HG03060 (cell line): Measurements from ENCODE around the gene RPS6KB2.

Experiments
- ATAC-seq: cut with Tn5 transposase; IDR thresholded peaks from one replicate; pipeline ENCODE4 v1.9.1; 2021; ENCODE audit warnings: low read depth, moderate number of reproducible peaks; ENCODE audit not compliant: unreplicated experiment

RPS6KB2 gene

DNA sequence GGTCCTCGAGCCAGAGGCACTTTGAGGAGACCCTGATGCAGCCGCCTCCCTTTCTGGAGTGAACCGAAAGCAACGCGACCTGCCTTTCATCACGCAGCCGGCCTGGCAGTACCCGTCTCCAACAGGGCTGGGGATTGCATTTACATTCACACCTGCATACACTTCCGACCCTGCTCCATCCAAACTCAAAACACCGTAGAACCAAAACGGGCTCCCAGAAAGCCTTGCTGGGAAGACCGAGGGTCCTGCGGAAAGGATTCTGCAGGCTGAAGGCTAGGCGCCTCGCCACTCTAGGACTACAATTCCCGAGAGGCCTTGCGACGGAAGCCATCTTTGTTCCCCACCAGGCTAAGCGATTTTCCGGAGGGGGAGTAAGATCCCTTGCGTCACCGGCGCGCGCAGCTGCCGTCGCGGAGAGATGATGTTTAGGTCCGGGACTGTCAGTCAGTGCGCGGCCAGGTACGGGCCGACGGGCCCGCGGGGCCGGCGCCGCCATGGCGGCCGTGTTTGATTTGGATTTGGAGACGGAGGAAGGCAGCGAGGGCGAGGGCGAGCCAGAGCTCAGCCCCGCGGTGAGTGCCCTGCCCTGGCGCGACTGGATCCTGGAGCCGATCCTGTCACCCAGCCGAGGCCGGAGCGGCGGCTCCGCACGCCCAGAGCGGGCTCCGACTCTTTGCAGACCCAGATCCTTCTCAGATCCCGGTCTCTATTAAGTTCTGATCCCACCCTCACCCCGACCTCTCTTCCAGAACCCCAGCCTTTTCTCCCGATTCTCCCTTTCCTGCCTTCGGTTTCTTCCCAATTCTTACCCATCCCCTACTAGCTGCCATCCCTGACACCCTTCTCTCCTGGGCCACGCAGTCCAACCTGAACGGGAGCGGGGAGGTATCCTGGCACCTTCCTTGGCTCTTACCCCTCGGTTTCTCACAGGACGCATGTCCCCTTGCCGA lies at the start of gene RPS6KB2:
Gene RPS6KB2 (plus strand): TSS at position 443 of the 950 bp plus-strand sequence. CDS start 52 bp downstream, at position 495.
- ATAC-seq: peak; percentile 75

DNA sequence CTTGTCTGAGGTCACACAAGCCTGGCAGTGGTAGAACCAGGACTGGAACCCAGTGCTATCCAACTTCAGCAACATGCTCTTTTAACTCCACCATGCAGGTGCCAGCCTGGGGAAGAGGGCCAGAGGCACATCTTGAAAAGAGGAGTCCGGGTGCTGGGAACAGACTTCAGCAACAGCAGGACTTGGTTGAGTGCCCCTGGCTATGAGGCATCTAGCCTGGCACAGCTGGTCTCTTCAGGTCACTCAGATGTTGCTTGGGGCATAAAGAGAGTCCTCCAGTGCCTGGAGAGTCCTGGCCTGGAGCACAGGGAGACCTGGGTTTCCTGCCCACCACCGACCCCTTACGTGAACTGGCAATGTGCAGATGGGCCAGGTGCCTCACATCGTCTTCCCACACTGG lies 49.8 kb upstream of the RPS6KB2 start:
- no peak for ATAC-seq

DNA sequence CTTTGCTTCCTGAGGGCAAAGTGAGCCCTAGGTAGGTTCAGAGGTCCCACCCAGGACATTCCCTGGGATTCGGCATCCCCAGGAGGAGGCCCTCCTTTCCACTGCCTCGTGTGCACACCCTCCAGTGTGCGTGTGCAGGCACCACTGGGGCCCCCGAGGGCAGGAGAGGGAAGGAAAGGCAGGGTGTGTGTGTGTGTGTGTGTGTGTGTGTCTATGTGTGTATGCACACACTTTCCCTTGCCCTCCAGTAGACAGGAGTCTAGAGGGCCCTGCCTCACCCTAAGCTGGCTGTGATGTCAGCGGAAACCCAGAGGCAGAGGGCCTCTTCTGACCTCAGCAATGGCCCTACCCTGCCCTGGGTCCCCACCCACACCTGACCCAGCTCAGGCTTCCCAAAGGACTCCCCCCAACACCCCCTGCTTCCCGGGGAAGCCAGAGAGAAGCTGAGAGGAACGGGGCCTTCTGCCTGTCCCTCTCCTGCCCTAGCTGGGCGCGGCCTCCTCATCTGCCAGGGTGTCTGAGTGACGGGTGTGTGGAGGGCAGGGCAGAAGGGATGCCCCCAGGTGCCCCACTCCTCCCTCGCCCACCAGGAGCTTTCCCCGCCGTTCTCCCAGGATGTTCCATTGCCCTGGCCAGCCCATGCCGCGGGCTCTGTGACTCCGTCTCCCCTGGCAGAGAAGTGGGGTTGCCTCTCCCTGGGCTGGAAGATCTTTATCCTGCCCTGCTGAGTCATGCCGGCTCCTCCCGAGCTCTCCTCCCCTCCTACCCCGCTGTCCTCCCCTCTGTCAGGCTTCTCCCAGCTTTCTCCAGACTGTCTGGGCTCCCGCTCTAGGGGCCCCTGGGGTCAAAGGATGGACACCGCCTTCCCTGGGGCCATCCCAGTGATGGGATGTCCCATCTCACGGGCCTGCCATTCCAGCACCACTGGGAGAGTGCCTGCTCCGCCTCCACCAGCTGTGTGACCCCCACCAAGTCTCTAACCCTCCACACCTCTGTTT lies 48.9 kb upstream of the RPS6KB2 start:
- no peak for ATAC-seq

DNA sequence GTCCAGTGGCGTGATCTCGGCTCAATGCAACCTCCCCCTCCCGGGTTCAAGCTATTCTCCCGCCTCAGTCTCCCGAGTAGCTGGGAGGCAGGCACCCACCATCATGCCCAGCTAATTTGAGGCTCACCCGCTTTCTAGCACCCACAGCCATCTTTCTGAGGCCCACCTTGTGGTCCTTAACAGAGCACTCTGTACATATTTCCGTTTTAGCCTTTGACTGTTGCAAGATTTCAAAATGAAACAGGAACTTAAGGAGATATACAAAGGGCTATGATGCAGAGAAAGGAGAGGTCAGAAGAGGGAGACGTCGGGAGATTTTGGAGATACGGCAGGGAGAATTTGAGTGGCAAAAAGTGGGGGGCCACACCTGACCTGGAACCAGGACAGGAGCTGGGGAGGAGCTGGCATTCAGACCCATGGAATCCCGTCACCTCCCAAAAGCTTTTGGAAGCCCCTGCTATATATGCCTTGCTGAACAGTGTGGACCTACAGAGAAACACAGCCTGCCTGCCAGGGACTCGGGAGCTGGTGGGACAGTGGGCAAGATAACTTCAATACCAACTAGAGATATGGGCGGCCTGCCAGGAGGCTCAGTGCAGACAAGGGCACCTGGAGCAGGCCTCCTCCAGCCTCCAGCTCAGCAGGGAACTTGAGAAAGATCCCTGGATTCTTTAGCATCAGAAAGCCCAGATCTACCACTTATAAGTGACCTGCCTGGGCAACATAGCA lies 46.9 kb upstream of the RPS6KB2 start:
- ATAC-seq: no peak

DNA sequence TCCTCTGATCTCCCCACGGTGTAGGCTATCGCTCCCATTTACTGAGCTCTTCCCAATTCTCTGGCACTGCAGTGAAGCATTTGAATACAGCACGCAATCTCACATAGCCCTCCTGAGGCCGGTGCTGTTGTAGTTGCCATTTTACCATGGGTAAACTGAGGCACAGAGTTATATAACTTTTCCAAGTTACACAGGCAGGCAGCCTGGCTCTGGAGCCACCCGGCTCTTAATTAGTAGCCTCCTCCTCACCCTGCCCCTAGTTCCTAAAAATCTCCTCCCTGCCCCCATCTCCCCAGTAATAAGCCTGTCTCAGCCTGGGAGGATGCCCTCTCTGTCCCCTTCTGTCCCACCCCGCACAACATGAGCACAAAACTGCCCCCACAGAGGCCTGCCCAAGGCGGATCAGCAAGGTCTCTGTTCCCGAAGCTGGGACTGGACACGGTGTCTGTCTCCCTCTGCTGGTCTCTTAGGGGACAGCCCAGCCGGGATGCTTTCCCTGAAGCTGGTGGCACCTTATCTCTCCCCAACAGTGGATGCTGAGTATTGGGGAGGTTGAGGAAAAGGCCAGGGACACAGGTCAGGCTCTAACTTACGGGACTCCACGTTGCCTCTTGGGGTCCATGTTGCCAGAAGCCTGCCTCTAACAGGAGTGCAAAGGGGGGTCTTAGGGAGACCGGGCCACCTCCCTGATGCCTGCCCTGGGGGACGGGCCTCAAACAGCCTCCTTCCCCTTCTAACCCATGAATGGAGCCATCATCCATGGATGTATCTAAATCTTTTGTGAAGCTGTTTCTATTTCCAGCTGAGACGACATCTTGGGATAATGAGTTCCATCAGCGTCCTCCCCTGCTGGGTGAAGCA lies 45.8 kb upstream of the RPS6KB2 start:
- ATAC-seq: no peak

DNA sequence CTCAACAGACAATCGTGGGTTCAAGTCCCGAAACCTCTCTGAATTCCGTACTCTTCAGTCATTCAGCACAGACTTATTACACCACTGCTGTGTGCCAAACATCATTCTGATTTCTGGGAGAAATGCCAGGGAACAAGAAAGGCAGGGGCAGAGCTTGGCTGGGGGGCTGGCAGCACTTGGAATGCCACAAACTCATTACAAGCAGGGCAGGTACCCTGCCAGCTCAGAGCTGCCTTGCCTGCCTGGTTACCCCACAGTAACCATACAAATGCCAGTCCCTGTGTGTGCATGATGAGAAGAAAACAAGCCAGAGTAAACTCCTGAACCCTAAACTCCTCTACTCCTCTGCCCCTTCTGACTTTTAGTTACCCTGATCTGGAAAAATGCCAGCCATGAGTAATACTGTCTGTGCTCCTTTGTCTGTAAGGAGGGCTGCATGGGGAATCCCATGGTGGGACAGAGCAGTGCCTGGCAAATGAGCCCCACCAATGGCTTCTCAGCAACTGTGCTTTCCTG lies 43.4 kb upstream of the RPS6KB2 start:
- ATAC-seq: no peak

DNA sequence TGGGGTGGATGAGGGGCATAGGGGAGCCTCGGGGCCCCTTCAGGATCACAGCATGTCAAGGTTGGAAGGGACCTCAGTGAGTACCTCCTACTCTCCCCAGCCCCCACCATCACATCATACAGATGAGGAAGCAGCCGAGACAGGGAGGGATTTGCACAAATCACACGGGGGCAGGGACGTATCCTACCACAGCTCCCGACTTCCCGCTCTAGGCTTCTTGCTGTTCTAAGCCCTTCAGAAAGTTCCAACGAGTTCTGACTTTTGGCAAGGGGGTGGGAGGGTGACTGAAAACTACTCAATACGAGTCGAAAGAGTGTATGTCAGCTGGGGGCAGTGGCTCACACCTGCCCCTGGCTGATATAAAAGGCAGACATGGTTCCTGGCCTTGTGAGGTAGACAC lies 41.2 kb upstream of the RPS6KB2 start:
- ATAC-seq: no peak

DNA sequence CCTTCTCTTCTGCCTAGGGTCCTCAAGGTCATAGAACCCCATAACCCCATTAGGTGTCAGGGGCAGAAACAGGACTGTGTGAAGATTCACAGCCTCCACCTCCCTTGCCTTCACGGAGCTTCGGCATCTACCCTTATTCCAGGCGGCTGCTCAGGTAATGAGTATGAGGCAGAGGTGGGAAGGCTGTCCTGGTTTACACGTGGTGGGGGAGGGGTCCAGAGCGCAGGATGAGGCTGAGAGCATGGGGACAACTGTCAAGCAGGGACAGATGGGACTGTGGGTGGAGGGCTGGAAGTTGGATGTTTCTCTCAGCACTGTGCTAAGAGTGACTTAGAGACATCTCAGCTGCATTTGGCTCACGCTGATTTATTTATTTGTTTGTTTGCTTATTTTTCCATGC lies 40.8 kb upstream of the RPS6KB2 start:
- ATAC-seq: no peak

DNA sequence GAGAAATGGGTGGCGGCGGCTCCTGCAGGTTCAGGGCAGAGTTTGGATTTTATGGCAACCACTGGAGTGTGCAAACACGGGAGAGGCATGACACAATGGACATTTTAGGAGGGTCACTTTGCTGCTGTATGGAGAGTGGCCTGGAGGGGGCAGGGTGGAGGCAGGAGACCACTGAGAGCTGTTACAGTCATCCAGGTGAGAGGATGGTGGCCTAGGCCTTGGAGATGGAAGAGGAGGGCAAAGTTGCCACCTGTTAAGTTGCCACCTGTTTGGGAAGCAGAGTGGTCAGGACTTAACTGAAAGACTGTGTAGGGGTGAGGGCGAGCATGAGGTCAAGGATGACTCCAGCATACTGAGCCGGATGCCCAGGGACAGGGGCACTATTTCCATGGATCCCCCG lies 38.8 kb upstream of the RPS6KB2 start:
- no peak for ATAC-seq

DNA sequence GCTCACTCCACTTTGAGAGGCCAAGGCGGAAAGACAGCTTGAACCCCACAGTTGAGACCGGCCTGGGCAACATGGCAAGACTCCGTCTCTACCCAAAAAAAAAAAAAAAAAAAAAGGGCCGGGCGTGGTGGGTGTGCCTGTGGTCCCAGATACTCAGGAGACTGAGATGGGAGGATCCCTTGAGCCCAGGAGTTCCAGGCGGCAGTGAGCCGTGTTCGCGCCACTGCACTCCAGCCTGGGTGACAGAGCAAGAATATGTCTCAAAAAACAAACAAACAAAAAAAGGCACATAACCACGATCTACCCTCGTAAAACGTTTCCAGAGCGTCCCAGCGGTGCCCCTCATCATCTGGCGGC lies 37.4 kb upstream of the RPS6KB2 start:
- ATAC-seq: no peak

DNA sequence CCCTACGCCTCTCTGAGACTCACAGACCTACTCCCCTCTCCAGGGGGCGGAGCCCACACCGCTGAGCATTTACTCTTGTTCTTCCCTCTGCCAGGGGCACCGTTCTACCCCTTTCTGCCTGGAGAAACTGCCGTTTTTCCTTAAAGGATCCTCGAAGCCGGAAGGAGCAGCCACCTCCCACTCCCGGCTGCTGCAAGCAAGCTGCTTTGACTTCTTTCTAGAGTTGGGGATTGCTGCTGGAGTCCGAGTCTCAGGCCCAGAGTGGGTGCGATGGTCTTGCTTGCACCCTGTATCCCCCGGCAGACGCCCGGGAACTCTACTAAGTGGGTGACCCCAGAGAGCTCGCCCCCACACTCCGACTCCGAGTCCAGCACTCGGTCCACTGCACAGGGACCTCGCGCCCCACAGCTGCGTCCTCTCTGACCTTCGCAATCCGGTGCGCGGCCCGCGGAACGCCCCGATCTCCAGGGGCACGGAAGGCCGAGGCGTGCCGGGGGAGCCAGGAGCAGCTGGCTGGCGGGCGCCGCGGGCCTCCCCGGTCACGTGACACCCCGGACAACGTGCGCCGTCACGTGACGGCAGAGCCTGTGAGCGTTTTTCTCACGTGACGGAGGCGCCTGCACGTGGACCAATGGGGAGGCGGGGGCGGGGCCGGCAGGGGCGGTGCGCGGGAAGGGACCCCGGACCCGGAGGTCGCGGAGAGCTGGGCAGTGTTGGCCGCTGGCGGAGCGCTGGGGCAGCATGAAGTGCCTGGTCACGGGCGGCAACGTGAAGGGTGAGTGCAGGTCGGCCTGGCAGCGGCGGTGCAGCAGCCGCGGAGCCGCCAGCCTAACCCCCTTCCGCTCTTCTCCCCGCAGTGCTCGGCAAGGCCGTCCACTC lies 36.8 kb upstream of the RPS6KB2 start, which contains the start of gene RAD9A:
Gene RAD9A (plus strand): TSS at position 683 of the 879 bp plus-strand sequence. CDS start 59 bp downstream, at position 742.
- no peak for ATAC-seq

DNA sequence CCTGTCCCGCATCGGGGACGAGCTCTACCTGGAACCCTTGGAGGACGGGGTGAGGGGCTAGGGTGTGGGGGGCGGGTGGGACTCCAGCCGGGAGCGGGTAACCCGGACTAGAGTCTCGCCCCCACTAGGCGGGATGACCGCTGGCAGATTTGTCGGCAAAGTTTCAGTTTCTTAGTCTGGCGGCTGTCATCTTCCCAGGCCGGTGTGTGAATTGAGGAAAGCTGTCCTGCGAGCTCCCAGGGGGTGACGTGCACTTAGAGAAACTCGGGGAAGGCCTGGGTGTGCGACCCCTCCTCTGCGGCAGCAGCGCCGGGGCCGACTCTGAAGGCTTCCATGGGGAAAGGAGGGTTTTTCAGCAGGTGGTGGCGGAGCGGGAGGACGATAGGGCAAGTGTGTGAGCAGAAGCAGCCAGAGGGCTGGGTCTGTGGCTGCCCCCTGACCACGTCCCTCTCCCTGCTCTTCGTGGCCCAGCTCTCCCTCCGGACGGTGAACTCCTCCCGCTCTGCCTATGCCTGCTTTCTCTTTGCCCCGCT lies 36.0 kb upstream of the RPS6KB2 start:
- no peak for ATAC-seq

DNA sequence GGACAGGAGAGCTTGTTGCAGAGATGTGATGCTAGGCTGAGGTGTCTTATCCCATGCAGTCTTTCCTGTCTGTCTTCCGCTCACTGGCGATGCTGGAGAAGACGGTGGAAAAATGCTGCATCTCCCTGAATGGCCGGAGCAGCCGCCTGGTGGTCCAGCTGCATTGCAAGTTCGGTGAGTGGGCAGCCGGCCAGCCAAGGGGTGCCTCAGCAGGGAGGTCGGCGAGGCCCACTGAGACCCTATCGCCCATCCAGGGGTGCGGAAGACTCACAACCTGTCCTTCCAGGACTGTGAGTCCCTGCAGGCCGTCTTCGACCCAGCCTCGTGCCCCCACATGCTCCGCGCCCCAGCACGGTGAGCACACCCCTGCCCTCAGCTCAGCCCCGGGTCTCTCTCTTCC lies 34.9 kb upstream of the RPS6KB2 start:
- no peak for ATAC-seq

DNA sequence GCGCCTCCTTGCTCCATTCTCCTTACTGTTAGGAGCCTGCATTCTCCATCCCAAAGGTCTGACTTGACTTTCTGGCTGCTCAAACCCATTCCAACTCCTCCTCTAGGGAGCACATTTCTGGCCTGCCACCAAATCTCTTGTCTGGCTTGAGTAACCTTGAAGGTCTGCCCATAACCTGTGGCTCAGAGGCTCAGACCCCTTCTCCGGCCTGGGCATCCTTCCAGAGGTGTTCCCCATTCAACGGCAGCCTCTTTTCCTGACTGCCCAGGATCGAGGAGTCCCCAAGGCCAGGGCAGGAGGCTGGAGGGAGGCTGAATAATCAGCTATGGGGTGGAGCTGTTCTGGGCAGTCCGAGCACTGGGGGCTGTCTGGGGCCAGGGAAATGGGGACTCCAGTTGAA lies 34.3 kb upstream of the RPS6KB2 start:
- no peak for ATAC-seq

DNA sequence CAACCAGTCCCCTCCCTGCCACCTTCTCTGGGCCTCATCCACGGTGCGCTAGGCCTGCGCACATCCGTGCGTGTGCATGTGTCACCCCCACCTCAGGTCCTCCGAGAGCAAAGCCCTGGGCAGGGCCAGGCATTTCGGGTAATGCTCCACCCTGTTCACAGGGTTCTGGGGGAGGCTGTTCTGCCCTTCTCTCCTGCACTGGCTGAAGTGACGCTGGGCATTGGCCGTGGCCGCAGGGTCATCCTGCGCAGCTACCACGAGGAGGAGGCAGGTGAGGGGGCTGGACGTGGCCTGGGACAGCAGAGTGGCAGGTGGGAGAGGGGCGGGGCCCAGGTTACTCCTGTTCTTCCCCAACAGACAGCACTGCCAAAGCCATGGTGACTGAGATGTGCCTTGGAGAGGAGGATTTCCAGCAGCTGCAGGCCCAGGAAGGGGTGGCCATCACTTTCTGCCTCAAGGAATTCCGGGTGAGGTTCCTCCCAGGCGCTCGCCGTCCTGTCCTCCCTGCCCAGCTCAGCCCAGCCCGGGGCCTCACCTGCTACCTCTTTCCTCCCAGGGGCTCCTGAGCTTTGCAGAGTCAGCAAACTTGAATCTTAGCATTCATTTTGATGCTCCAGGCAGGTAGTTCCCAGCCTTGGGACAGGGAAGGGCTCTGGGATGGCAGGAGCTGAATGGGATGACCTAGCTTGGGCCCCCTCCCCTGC lies 32.6 kb upstream of the RPS6KB2 start:
- ATAC-seq: no peak

DNA sequence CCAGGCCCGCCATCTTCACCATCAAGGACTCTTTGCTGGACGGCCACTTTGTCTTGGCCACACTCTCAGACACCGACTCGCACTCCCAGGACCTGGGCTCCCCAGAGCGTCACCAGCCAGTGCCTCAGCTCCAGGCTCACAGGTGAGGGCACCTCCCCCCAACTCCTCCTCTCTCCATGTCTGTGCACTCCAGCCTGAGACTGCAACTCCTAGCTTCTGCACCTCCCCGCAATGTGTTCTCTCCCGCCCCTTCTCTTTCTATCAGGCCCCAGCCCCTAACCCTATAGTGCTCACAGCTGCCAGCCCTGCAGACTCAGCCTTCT lies 32.1 kb upstream of the RPS6KB2 start:
- ATAC-seq: no peak

DNA sequence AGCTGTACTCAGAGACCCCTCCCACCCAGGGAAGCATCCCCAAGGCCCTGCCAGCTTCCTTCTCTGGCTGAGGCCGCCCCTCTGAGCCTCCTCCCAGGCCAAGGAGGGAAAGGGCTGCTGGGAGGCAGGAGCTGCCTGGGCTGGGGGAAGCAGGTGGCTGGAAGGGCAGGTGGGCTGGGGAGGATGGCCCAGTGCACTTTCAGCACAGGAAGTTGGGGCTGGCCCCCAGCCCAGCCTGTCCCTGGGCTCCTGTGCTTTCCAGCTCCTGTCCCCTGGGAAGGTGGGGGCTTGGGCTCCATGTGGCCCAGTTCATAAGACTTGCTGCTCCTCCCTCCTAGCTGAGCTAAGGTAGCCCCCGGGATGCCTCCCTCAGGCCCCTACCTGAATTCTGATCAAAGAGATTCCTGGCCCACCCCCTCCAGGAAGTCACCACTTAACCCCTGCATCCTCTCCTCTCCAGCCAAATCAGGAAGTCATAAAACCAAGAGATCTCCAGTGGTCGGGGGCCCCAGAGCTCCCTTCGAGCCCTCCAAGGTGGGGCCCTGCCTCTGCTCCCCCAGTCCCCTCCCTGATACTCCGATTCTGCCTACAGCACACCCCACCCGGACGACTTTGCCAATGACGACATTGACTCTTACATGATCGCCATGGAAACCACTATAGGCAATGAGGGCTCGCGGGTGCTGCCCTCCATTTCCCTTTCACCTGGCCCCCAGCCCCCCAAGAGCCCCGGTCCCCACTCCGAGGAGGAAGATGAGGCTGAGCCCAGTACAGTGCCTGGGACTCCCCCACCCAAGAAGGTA lies 31.5 kb upstream of the RPS6KB2 start:
- ATAC-seq: no peak
